Tongue (tissue), 2 donors: ENCODE results near the gene NUP133. TPM values are rescaled to one million over a fixed set of nuclear protein-coding genes. Genes with fewer than 3 reads are reported as not detected.
"Not testable (repeated sequence)": the region's sequence is repeated elsewhere in the genome, so short reads cannot be mapped to it uniquely, and the experiment has no call there.

Source experiments
- DNase-seq: peaks from one replicate; pipeline ENCODE4 v3.0.0-alpha.2; 2015
- total RNA-seq: library from RNA; depleted of rRNA; stranded (reverse); fragments of >200 nt; gene quantifications from one replicate; pipeline ENCODE4 v1.2.3, GENCODE V29; 2014

The NUP133 gene
- total RNA-seq, 1 donor from 2014 or later: 41.5 TPM

- DNase-seq: no peak
These were observed 739 bp upstream of the NUP133 start for GRCh38 chr1:229508823-229509337.

- DNase-seq: no peak
These were observed 639 bp downstream of the NUP133 start for GRCh38 chr1:229507502-229507901.

- DNase-seq: no peak
These were observed 1.5 kb downstream of the NUP133 start for GRCh38 chr1:229506633-229507032.

- DNase-seq: no peak
These were observed 12.4 kb downstream of the NUP133 start for GRCh38 chr1:229495782-229496181.

DNA sequence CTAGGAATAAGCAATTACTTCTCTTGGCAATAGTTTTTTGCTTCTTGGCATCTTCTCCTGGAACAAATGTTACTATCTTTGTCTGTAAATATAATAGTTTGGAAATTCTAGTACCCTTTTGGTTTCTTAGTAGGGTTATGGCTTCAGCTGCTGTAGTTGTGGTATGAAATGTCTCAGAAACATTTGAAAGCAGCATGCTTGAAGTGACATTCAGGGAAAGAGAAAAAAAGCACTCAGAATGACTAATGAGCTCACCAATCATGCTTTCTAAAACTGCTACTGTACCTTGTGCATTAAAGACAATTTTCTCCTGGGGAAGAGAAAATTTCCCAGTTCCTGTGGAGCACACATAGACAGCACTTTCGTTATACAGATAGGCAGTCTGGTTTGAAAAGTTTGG lies 21.0 kb downstream of the NUP133 start:
- DNase-seq: no peak

DNA sequence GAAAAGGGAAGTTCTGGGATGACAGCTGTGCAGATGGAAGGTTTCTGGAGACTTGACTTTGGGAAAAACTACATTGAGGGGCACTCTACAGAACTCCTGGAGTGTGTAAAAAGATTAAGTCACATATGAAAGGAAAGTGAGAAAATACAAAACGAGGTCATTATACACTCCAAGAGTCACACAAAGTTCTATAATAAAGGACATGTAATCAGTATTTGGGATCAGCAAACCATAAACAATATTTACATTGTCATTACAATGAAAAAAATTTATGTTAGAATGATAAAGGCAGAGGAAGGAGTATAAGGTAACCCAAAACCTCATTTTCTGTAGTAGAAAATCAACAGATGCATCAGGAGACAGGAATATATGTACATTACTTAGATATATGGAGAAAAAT lies 22.8 kb downstream of the NUP133 start:
- no peak for DNase-seq

GRCh38 chr1:229482511-229482910 lies 25.6 kb downstream of the NUP133 start:
- DNase-seq: no peak

- DNase-seq: no peak
These were observed 27.6 kb downstream of the NUP133 start for GRCh38 chr1:229480495-229480894.

DNA sequence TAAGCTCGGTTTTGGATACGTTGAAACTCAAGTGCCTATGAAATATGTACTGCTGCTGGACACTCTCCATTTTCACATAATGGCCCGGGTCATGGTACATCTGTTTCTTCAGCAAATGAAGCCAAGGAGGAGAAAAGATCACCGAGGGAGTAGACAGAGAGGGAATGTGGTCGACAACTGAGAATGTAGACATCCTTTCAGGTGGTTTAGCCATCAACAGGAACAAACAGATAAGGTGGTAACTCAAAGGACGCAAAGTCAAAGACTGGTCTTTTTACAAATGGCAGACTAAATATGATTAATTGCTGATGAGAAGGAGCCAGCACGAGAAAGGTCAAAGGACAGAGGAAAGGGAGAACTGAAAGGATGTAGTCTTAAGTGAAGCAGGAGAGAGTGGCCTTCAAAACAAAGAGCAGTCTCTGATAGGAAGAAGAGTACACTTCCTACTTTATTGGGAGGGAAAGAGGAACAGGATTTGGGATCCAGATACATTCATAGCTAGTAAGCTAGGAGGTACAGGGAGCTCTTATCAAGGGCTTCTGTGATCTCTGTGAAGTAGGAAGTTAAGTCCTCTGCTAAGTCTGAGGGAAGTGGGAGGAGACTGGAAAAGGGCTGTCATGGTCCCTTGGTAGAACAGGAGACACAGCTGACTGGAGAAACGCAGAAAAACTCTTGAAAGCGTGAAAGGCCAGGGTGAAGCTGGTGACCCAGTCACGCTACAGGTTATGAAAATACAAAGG lies 28.3 kb downstream of the NUP133 start:
- no peak for DNase-seq

DNA sequence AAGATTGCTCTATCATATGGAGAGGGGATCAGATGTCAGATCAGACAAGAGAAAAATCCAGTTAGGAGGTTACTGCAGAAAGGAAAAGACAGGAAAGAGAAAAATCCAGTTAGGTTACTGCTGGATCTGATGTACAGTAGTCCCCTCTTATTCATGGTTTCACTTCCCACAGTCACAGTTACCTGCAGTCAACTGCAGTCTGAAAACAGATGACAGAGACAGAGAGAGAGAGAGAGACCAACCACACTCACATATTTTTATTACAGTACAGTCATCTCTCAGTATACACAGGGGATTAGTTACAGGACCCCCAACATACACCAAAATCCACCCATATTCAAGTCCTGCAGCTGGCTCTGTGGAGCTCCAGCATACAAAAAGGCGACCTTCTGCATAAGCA lies 29.3 kb downstream of the NUP133 start:
- no peak for DNase-seq

GRCh38 chr1:229475859-229476258 lies 32.3 kb downstream of the NUP133 start:
- DNase-seq: not testable (repeated sequence)

DNA sequence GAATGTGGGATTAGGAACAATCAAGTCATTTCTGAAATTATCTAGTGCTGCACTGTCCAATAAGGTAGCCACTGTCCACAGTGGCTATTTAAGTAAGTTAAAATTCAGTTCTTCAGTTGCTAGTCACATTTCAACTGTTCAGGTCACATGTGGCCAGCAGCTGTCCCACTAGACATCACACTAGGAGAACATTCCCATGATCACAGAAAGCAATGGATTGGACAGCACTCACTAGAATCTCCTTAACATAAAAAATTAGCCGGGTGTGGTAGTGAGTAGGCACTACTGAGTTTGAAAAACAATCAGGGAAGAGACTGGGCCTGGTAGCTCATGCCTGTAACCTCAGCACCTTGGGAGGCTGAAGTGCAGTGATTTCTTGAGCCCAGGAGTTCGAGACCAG lies 33.6 kb downstream of the NUP133 start:
- DNase-seq: no peak

- no peak for DNase-seq
These were observed 37.0 kb downstream of the NUP133 start for GRCh38 chr1:229471175-229471574.

DNA sequence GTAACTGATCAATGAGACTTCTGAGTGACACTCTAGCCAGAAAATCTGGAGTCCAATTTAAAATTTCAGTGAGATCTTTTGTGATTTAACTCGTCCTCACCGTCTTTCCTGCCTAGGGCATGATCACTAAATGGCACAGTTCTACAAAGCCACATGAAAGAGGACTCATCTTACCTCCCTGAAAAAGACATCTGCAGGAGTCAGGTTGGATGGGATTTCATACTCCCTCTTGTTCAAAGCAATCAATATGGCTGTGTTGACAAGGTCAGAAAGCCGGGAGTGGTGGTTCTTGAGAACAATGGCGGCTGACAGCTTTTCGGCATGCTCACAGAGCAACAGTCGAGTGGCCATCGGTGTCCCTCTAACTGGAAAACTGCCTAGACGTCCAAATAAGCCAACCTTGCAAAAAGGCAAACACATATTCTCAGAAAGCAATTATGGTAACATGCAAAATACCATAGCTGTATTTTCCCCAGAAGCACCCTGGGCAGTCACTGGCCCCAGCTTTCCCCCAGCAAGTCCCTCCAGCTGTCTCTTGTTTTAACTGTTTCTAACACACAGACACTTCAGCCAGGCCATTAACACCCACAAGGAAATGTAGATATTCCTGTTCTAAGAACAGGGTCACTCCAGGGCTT lies 37.6 kb downstream of the NUP133 start:
- no peak for DNase-seq

GRCh38 chr1:229466887-229467286 lies 41.3 kb downstream of the NUP133 start:
- DNase-seq: no peak

DNA sequence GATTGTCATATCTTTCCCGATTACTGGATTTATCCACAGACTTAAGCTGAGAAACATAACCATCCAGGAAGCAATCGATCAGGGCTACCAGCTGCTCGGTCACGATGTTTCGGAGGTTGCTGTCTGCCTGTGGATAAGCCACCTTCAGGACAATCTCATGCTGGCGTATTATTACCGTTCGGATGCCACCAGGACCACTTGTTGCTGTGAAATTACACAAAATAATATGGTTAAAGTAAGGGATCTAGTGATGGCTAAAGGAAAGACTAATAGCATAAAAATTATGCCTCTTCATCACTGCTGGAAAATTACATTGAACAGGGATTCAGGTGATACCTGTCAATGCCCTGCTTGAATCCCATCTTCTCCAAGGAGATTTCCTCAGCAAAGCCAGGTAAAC lies 43.5 kb downstream of the NUP133 start:
- no peak for DNase-seq

DNA sequence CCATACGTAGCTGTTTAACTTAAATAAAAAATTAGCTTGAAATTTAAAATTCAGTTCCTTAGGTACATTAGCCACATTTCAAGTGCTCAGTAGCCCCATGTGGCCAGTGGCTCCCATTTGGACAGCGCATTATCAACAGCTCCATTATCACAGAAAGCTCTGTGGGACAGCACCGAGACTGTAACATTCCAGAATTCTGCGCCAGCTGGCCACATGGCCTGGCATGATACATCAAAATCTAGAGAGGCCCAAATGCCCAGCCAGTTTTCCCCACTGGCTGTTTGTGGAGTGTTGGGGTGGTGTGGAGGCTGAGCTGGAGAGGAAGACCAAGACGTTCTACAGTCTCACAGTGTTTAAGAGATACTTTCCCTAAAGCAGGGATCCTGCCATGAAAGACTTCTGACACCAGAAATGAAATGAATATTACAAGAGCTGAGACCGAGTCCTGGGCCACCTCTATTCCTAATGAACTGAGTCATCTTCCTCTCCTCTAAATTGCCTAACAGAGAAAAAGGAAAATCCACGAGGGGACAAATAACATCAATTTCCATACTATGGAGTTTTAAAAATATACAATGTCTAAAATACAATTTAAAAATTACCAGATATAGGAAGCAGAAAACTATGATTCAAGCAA lies 47.0 kb downstream of the NUP133 start:
- DNase-seq: no peak

GRCh38 chr1:229459815-229460214 lies 48.3 kb downstream of the NUP133 start:
- no peak for DNase-seq

GRCh38 chr1:229457436-229457835 lies 50.7 kb downstream of the NUP133 start:
- DNase-seq: no peak

DNA sequence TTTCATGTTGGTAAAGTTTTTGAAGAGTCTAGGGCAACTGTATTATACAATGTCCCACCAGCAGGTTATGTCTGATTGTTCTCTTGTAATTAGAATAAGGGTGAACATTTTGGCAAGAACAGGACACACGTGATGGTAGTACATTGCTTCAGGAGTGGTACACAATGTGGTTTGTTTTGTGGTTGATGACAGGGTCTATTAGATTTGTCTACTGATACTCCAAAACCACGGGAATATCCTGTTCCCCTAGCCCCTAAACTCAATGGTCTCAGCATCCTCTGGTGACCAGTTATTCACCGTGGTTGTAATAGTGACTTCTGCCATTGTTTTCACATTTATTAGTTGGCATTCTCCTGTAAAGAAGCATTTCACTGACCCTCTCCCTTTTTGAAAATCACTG lies 52.1 kb downstream of the NUP133 start:
- no peak for DNase-seq

- DNase-seq: no peak
These were observed 54.1 kb downstream of the NUP133 start for GRCh38 chr1:229454056-229454455.

DNA sequence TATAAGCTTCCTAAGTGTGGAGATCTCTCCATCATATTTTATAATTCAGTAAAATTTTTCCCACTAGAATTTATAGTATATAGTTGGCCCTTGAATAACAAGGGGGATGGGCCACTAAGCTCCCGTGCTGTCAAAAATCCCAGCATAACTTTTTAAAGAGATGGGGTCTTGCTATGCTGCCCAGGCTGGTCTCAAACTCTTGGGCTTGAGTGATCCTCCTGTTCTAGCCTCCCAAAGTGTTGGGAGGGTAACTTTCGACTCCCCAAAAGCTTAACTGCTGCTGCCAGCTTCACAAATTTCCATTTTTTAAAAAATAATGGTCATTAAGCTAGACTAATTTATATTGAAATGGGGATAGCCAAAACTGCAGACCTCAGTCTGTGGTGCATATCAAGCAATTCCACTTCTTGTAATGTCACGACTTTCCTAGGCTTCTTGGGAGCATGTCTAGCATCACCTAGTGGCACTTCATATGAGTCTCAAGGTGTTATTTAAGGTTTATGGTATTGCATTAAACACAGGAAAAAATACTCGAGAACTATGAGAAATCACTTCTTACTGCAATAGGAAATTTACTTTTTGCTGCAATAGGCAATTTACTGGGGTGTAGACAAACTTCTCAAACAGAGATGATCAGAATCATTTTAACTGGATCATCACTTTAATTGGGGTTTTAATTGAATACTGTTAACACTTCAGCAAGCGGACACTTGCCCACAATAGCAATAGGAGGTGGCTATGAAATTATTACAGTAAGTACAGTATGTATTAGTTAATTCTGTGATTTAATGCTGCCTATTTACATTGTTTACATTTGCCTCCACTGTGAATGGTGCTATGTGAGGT lies 55.0 kb downstream of the NUP133 start:
- DNase-seq: peak; percentile 24
